SH-SY5Y (cell line): ENCODE results near the gene HS6ST3.

Source experiments
- GATA2 ChIP-seq: IDR thresholded peaks from 2 replicates; pipeline ENCODE4 v1.6.1; 2011; ENCODE audit warnings: mild to moderate bottlenecking, low read depth, low read length
- GATA3 ChIP-seq: IDR thresholded peaks from 2 replicates; pipeline ENCODE4 v1.6.1; 2011; ENCODE audit warnings: low read depth, mild to moderate bottlenecking, low read length, moderate library complexity

DNA sequence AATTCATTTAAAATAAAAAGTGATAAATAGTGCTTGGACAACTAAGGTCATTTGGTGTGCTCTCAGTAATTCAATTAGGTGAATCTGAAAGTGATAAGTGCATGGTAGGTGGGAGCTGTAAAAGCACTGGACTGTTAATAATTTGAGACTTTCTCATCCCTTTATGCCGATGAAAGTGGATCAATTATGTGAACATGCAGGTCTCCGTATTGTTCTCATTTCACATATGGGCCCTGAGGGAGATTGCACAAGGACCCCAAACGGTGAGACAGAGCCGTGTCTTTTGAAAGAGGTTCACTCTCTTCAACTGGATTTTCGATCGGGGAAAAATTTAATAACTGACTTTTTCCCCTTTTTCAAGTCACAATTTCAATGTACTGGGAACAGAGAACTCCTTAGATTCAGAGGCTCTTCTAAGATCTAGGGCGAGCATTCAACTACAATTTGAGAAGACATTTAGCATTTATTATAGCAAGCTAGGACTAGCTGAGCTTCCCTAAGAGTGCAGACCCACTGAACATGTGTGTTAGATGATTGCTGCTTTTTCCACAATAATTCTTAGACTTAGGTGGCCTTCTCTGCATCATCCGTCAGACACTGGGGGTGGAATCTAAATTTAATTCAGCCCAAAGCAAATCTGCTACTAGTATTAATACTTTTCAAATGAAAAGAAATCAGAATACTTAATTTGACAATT lies 556.8 kb downstream of the HS6ST3 start:
- TF ChIP-seq GATA3 (no peak), GATA2 (no peak)
